GM18909 (cell line): Measurements from ENCODE around the gene LAMTOR3.
"Not testable (repeated sequence)": the region's sequence is repeated elsewhere in the genome, so short reads cannot be mapped to it uniquely, and the experiment has no call there.

ENCODE experiments used
- ATAC-seq: cut with Tn5 transposase; IDR thresholded peaks from one replicate; pipeline ENCODE4 v1.9.1; 2021; ENCODE audit warnings: mild to moderate bottlenecking; ENCODE audit not compliant: unreplicated experiment, poor library complexity

Gene LAMTOR3

DNA sequence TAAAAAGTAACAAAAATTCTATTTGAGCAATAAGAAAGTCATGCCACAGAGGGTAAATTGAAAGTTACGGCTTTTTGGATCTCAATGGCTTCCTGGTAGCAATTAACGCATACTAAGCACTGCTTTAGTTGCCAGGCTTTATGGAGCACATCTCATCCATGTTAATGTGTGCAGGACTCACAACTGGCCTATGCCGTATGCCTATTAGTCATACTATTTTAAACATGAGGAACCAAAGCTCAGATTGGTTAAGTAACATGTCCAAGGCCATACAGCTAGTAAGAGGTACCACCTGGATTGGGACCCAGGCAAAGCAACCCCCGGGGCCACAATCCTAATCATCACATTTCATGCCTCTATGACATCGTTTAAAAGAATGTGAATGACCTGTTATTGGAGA is 60.5 kb downstream of the LAMTOR3 start:
- ATAC-seq = no peak

DNA sequence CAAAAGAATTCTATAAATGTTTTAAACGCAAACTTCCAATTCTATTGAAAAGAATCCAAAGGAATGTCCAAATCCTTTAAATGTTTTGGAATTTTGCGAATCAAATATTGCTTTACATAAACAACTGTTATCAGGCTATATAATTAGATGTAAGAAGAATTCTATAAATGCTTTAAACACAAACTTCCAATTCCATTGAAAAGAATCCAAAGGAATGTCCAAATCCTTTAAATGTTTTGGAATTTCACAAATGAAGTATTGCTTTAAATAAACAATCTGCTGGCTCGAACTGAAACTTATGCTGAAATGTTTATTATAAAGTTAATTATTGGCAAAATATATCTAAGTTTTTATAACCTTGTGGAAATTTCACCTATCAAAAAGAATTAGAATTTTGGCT is 61.5 kb downstream of the LAMTOR3 start:
- no peak for ATAC-seq

DNA sequence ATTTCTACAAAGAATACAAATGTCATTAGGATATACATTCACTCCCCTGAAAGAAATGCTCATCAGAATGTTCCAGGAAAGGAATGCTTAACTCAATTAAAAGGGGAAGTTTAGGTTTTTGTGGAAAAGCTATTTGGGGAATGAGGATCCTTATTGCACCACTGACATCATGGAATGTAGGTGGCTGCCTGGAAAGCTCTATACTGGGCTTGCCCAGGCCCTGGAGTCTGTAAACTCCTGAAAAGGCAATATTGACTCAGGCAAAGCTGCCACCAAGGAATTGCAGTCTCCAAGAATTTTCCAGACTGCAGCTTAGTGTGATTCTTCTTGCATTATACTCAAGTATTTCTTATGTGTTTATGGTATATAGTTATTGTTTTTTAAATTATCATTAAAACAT is 61.9 kb downstream of the LAMTOR3 start:
- ATAC-seq = no peak

DNA sequence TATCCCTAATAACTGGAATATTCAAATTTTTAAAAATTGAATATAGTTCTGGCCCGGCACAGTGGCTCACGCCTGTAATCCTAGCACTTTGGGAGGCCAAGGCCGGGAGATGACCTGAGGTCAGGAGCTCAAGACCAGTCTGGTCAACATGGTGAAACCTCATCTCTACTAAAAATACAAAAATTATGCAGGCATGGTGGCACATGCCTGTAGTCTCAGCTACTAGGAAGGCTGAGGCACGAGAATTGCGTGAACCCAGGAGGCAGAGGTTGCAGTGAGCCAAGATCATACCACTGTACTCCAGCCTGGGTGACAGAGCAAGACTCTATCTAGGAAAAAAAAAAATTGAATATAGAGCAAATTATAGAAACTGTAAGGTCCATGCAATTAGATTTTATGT is 64.2 kb downstream of the LAMTOR3 start:
- not testable (repeated sequence) for ATAC-seq

DNA sequence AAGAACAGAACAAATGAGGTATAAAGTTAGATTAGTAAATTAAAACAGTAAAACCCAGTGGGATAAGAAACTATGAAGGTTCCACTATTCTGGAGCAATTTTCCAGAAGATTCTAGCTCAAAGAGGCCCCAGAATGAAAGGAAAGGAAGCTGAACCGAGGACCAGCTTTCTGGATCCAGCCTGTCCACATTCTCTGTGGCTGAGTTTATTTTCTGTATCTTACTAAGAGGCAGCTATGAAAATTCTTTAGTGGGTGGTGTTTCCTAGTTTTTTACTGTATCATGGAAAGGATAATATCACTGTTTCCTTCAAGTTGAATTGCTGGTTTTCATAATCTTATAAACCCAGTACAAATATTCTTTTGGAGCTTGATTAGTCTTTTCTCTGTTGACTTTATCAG is 65.8 kb downstream of the LAMTOR3 start:
- no peak for ATAC-seq
